ENCODE measurements around the gene GAGE12D.
"Not testable (repeated sequence)": the region's sequence is repeated elsewhere in the genome, so short reads cannot be mapped to it uniquely, and the experiment has no call there.

Gene GAGE12D, protein sequence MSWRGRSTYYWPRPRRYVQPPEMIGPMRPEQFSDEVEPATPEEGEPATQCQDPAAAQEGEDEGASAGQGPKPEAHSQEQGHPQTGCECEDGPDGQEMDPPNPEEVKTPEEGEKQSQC

DNA sequence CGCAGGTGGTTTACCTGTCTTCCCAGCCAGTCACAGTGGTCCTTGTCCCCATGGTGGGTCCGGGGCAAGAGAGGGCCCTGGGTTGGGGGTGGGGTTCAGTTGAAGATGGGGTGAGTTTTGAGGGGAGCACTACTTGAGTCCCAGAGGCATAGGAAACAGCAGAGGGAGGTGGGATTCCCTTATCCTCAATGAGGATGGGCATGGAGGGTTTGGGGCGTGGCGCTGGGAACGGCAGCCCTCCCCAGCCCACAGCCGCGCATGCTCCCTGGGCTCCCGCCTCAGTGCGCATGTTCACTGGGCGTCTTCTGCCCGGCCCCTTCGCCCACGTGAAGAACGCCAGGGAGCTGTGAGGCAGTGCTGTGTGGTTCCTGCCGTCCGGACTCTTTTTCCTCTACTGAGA is at the start of gene GAGE12D:
GAGE12D (plus strand) TSS at position 301 of the 400 bp plus-strand sequence. CDS start 1,155 bp downstream, outside the sequence.
- DNase-seq: not testable (repeated sequence)

DNA sequence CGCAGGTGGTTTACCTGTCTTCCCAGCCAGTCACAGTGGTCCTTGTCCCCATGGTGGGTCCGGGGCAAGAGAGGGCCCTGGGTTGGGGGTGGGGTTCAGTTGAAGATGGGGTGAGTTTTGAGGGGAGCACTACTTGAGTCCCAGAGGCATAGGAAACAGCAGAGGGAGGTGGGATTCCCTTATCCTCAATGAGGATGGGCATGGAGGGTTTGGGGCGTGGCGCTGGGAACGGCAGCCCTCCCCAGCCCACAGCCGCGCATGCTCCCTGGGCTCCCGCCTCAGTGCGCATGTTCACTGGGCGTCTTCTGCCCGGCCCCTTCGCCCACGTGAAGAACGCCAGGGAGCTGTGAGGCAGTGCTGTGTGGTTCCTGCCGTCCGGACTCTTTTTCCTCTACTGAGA is 9.7 kb upstream of the GAGE12D start, which contains the start of gene GAGE12C:
GAGE12C (plus strand) TSS at position 301 of the 400 bp plus-strand sequence. CDS start 1,155 bp downstream, outside the sequence.
- not testable (repeated sequence) for DNase-seq

DNA sequence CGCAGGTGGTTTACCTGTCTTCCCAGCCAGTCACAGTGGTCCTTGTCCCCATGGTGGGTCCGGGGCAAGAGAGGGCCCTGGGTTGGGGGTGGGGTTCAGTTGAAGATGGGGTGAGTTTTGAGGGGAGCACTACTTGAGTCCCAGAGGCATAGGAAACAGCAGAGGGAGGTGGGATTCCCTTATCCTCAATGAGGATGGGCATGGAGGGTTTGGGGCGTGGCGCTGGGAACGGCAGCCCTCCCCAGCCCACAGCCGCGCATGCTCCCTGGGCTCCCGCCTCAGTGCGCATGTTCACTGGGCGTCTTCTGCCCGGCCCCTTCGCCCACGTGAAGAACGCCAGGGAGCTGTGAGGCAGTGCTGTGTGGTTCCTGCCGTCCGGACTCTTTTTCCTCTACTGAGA is 9.5 kb downstream of the GAGE12D start, which contains the start of gene GAGE12E:
GAGE12E (plus strand) TSS at position 301 of the 400 bp plus-strand sequence. CDS start 1,155 bp downstream, outside the sequence.
- DNase-seq: not testable (repeated sequence)

DNA sequence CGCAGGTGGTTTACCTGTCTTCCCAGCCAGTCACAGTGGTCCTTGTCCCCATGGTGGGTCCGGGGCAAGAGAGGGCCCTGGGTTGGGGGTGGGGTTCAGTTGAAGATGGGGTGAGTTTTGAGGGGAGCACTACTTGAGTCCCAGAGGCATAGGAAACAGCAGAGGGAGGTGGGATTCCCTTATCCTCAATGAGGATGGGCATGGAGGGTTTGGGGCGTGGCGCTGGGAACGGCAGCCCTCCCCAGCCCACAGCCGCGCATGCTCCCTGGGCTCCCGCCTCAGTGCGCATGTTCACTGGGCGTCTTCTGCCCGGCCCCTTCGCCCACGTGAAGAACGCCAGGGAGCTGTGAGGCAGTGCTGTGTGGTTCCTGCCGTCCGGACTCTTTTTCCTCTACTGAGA is 19.0 kb downstream of the GAGE12D start, which contains the start of gene GAGE12F:
GAGE12F (plus strand) TSS at position 301 of the 400 bp plus-strand sequence. CDS start 1,155 bp downstream, outside the sequence.
- not testable (repeated sequence) for DNase-seq

DNA sequence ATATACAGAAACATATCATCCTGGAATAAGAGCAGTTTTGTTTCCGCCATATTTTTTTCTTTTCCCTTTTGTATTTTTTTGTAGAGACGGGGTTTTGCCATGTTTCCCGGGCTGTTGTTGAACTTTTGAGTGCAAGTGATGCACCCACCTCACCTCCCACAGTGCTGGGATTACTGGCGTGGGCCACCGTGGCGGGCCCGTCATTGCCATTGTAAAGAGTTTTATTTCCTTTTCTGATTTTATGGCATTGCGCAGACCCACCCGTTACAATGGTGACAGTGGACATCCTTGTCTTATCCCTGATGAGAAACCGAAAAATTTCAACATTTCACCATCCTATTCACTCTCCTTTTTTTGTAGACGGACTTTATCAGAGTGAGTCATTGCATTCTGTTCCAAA is 27.2 kb downstream of the GAGE12D start:
- not testable (repeated sequence) for DNase-seq

DNA sequence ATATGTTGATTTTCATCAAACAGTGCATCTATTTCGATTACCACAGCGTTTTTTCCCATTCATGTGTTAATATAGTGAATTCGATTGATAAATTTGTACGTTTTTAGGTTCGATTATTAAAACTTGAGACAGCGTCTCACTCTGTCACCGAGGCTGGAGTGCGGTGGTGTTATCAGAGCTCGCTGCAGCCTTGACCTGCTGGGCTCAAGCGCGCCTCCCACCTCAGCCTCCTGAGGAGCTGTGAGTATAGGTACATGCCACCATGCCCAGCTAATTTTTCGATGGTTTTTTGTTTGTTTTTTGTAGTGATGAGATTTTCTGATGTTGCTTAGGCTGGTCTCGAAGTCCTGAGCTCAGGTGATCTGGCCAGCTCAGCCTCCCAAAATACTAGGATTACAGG is 27.6 kb downstream of the GAGE12D start:
- not testable (repeated sequence) for DNase-seq

DNA sequence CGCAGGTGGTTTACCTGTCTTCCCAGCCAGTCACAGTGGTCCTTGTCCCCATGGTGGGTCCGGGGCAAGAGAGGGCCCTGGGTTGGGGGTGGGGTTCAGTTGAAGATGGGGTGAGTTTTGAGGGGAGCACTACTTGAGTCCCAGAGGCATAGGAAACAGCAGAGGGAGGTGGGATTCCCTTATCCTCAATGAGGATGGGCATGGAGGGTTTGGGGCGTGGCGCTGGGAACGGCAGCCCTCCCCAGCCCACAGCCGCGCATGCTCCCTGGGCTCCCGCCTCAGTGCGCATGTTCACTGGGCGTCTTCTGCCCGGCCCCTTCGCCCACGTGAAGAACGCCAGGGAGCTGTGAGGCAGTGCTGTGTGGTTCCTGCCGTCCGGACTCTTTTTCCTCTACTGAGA is 28.6 kb downstream of the GAGE12D start, which contains the start of gene GAGE12G:
GAGE12G (plus strand) TSS at position 301 of the 400 bp plus-strand sequence. CDS start 1,155 bp downstream, outside the sequence.
- DNase-seq: not testable (repeated sequence)

DNA sequence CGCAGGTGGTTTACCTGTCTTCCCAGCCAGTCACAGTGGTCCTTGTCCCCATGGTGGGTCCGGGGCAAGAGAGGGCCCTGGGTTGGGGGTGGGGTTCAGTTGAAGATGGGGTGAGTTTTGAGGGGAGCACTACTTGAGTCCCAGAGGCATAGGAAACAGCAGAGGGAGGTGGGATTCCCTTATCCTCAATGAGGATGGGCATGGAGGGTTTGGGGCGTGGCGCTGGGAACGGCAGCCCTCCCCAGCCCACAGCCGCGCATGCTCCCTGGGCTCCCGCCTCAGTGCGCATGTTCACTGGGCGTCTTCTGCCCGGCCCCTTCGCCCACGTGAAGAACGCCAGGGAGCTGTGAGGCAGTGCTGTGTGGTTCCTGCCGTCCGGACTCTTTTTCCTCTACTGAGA is 38.1 kb downstream of the GAGE12D start, which contains the start of gene GAGE12H:
GAGE12H (plus strand) TSS at position 301 of the 400 bp plus-strand sequence. CDS start 1,155 bp downstream, outside the sequence.
- not testable (repeated sequence) for DNase-seq

DNA sequence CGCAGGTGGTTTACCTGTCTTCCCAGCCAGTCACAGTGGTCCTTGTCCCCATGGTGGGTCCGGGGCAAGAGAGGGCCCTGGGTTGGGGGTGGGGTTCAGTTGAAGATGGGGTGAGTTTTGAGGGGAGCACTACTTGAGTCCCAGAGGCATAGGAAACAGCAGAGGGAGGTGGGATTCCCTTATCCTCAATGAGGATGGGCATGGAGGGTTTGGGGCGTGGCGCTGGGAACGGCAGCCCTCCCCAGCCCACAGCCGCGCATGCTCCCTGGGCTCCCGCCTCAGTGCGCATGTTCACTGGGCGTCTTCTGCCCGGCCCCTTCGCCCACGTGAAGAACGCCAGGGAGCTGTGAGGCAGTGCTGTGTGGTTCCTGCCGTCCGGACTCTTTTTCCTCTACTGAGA is 47.7 kb downstream of the GAGE12D start, which contains the start of gene GAGE2A:
GAGE2A (plus strand) TSS at position 301 of the 400 bp plus-strand sequence. CDS start 1,155 bp downstream, outside the sequence.
- DNase-seq: not testable (repeated sequence)

DNA sequence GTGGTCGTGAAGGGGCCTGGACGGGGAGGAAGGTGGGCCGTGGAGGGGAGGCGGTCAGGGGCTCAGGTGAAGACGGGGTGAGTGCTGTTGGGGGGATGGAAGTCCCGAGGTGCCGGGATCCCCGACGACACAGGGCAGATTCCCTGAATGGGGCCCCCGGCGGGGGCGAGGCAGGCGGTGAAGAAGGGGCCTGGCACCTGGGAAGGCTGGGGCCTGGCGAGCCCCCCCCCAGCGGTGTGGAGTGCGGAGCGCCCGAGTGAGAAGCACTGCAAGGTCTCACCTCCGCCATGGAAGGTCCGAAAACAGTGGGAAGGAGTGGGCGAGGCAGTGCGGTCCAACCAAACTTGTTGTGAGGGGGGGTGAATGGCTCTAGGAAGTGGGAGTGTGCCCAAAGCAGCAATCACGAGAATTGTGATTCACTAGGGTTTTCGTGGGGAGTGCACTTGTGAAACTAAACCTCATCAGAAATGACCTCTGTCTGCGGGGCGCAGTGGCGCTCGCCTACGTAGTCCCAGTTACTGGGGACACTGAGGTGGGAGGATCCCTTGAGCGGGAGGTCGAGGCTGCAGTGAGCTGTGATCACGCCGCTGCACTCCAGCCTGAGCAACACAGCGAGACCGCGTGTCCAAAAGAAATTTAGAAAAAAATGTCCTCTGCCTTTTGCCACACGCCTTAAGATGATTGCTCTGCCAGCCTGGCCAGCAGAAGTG is 48.4 kb downstream of the GAGE12D start:
- DNase-seq: not testable (repeated sequence)

DNA sequence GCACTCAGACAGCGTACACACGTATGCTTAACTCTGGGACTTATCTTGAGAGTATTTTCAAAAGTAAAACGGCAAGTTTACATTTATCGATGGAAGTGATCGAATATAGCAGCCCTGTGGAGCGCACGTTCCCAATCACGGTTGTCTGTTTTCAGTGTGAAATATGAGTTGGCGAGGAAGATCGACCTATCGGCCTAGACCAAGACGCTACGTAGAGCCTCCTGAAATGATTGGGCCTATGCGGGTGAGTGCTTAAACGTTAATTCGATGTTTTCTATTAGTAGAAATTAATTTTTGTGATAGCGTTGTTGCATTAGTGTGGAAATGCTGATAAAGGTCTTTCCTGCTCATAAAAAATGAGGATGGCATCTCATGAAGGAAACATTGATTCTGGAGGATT is 49.0 kb downstream of the GAGE12D start:
- DNase-seq: not testable (repeated sequence)

Measured in activated effector memory CD4-positive, alpha-beta T cell treated with Interleukin-2 at 50 U/mL for 16 hours (primary cell).